SK-N-SH (cell line): Measurements from ENCODE around the gene EID3. TPM values are rescaled to one million over a fixed set of nuclear protein-coding genes. Genes with fewer than 3 reads are reported as not detected.

Experiments used
- CTCF ChIA-PET: fragments of 300-600, 350-600 bp; formaldehyde crosslinking; extraction: SDS; loops from one replicate; lab custom pipeline; 2021; lab: Yijun Ruan, JAX
- POLR2A ChIA-PET: fragments of 350-600 bp; sonication (Branson Sonifier 250); formaldehyde crosslinking; extraction: SDS; loops from one replicate; lab custom pipeline; 2020; ENCODE audit warnings: antibody characterized with exemption, inconsistent platforms; lab: Yijun Ruan, JAX
- DNase-seq: peaks from one replicate; pipeline ENCODE4 v3.0.0; 2012
- H2AFZ ChIP-seq: fragments of 200-600 bp; sonication (generic); 2 replicates; pipeline ENCODE4 v1.8.1; 2016; ENCODE audit warnings: antibody characterized with exemption, mild to moderate bottlenecking, low read depth
- H3F3A ChIP-seq: fragments of 200-600 bp; sonication (generic); replicated peaks from 2 replicates; pipeline ENCODE3; 2016; ENCODE audit warnings: antibody characterized with exemption, mild to moderate bottlenecking; ENCODE audit not compliant: insufficient read depth
- H3K27ac ChIP-seq, 2 experiments: fragments of 200-500 bp in 1 of 2; fragments of 200-600 bp in 1 of 2; sonication (Bioruptor generic) in 1 of 2; sonication (generic), shearing (Covaris generic) in 1 of 2; 2 replicates each; pipeline versions ENCODE4 v1.5.1 to v1.6.1; 2014 to 2016; ENCODE audit warnings: low read depth in 2 of 2, inconsistent platforms in 1 of 2, low read length in 1 of 2, mild to moderate bottlenecking in 1 of 2, mixed read lengths in 1 of 2
- H3K27me3 ChIP-seq: fragments of 200-600 bp; sonication (generic), shearing (Covaris generic); 2 replicates; pipeline ENCODE4 v1.6.1; 2016; ENCODE audit warnings: mixed run types; ENCODE audit not compliant: insufficient read depth
- H3K36me3 ChIP-seq, 2 experiments: fragments of 200-500 bp in 1 of 2; fragments of 200-600 bp in 1 of 2; sonication (Bioruptor generic) in 1 of 2; sonication (generic) in 1 of 2; replicated peaks in 1 of 2; 2 replicates each; pipeline versions ENCODE3 to v1.5.1; 2014 to 2016; ENCODE audit warnings: low read length in 1 of 2, mild to moderate bottlenecking in 1 of 2; ENCODE audit not compliant: insufficient read depth in 2 of 2, control insufficient read depth in 1 of 2
- H3K4me1 ChIP-seq, 2 experiments: fragments of 200-500 bp in 1 of 2; fragments of 200-600 bp in 1 of 2; sonication (Bioruptor generic) in 1 of 2; sonication (generic), shearing (Covaris generic) in 1 of 2; 2 replicates each; pipeline versions ENCODE4 v1.5.1 to v1.6.1; 2014 to 2016; ENCODE audit warnings: low read depth in 1 of 2, low read length in 1 of 2, mixed run types in 1 of 2; ENCODE audit not compliant: insufficient read depth in 2 of 2, control insufficient read depth in 1 of 2
- H3K4me2 ChIP-seq: fragments of 200-600 bp; sonication (generic), shearing (Covaris generic); 2 replicates; pipeline ENCODE4 v1.6.1; 2017; ENCODE audit warnings: mixed run types
- H3K4me3 ChIP-seq, 2 experiments: fragments of 200-500 bp in 1 of 2; fragments of 200-600 bp in 1 of 2; sonication (Bioruptor generic) in 1 of 2; sonication (generic), shearing (Covaris generic) in 1 of 2; 2 replicates each; pipeline versions ENCODE4 v1.5.1 to v1.8.1; 2014 to 2016; ENCODE audit warnings: low read depth in 2 of 2, inconsistent platforms in 1 of 2, low read length in 1 of 2, mild to moderate bottlenecking in 1 of 2, mixed read lengths in 1 of 2, moderate library complexity in 1 of 2
- H3K79me2 ChIP-seq: fragments of 200-600 bp; sonication (generic); 2 replicates; pipeline ENCODE4 v1.8.1; 2017; ENCODE audit warnings: mild to moderate bottlenecking; ENCODE audit not compliant: insufficient read depth
- H3K9ac ChIP-seq: fragments of 200-600 bp; sonication (generic); 2 replicates; pipeline ENCODE4 v1.6.1; 2017; ENCODE audit warnings: mixed run types
- H3K9me2 ChIP-seq: fragments of 200-600 bp; sonication (generic); 2 replicates; pipeline ENCODE4 v1.6.1; 2017; ENCODE audit warnings: mixed run types
- H3K9me3 ChIP-seq: fragments of 200-600 bp; sonication (generic); 2 replicates; pipeline ENCODE4 v1.6.1; 2017; ENCODE audit warnings: mixed run types, mild to moderate bottlenecking, moderate library complexity
- H4K20me1 ChIP-seq: fragments of 200-600 bp; sonication (generic); 2 replicates; pipeline ENCODE4 v1.6.1; 2017; ENCODE audit warnings: mild to moderate bottlenecking, mixed run types; ENCODE audit not compliant: insufficient read depth
- ELF1 ChIP-seq: IDR thresholded peaks from 2 replicates; pipeline ENCODE4 v1.4.0; 2012
- EP300 ChIP-seq, 2 experiments: IDR thresholded peaks; 2 replicates each; pipeline versions ENCODE4 v1.4.0 to v1.6.1; 2012; ENCODE audit warnings: borderline replicate concordance in 1 of 2, low read depth in 1 of 2, low read length in 1 of 2
- EZH2phosphoT487 ChIP-seq: fragments of 200-600 bp; sonication (generic); IDR thresholded peaks from 2 replicates; pipeline ENCODE4 v1.6.1; 2017; ENCODE audit warnings: low read depth, mixed run types, mild to moderate bottlenecking, antibody characterized with exemption, moderate library complexity, borderline replicate concordance
- FOSL2 ChIP-seq: IDR thresholded peaks from 2 replicates; pipeline ENCODE4 v1.4.0; 2012; ENCODE audit warnings: low read depth, mild to moderate bottlenecking, moderate library complexity, borderline replicate concordance
- FOXJ3 ChIP-seq: sonication (generic); formaldehyde crosslinking; IDR thresholded peaks from 2 replicates; pipeline ENCODE4 v1.5.1; 2020; ENCODE audit warnings: mild to moderate bottlenecking, missing genetic modification reagents
- FOXM1 ChIP-seq: IDR thresholded peaks from 2 replicates; pipeline ENCODE4 v1.4.0; 2012; ENCODE audit warnings: low read depth, mild to moderate bottlenecking
- GATA2 ChIP-seq: sonication (generic); formaldehyde crosslinking; IDR thresholded peaks from 2 replicates; pipeline ENCODE4 v1.5.0; 2020; ENCODE audit warnings: mild to moderate bottlenecking, missing genetic modification reagents
- NFIC ChIP-seq: IDR thresholded peaks from 2 replicates; pipeline ENCODE4 v1.4.0; 2012; ENCODE audit warnings: borderline replicate concordance
- SIN3A ChIP-seq: IDR thresholded peaks from 2 replicates; pipeline ENCODE4 v1.6.1; 2012; ENCODE audit warnings: low read depth, mild to moderate bottlenecking, low read length, moderate library complexity, borderline replicate concordance
- TCF12 ChIP-seq: IDR thresholded peaks from 2 replicates; pipeline ENCODE4 v1.4.0; 2012
- TEAD4 ChIP-seq: IDR thresholded peaks from 2 replicates; pipeline ENCODE4 v1.4.0; 2012; ENCODE audit warnings: mild to moderate bottlenecking, borderline replicate concordance; ENCODE audit not compliant: insufficient read depth
- YY1 ChIP-seq: IDR thresholded peaks from 2 replicates; pipeline ENCODE4 v1.4.0; 2012; ENCODE audit warnings: low read depth, mild to moderate bottlenecking
- WGBS: methylation state at CpG from one replicate; pipeline ENCODE4 v1.1.6; 2017; ENCODE audit warnings: low lambda C conversion rate; 5-methylcytosine and 5-hydroxymethylcytosine counted together
- polyA plus RNA-seq, 3 experiments: library from polyadenylated mRNA; depleted of rRNA; stranded (reverse); fragments of >200 nt; gene quantifications; 2 replicates each; pipeline ENCODE4 v1.2.3, GENCODE V29; 2012
- TF ChIP-seq, protein P1 (sequence below): IDR thresholded peaks from 2 replicates; pipeline ENCODE4 v1.6.1; 2012; ENCODE audit warnings: mild to moderate bottlenecking, low read depth, low read length, moderate library complexity
- TF ChIP-seq, protein P2 (sequence below): fragments of 150-350 bp; IDR thresholded peaks from 2 replicates; pipeline ENCODE4 v1.6.1; 2016; ENCODE audit warnings: mild to moderate bottlenecking, low read depth, low read length
- TF ChIP-seq, protein P3 (sequence below): fragments of 200-600 bp; sonication (generic); IDR thresholded peaks from 2 replicates; pipeline ENCODE4 v1.6.1; 2017; ENCODE audit warnings: antibody characterized with exemption, mild to moderate bottlenecking, moderate library complexity

EID3 gene
- polyA plus RNA-seq, 1 of the 3 experiments (the other 2 are of a cell fraction), result 0.92 TPM

DNA sequence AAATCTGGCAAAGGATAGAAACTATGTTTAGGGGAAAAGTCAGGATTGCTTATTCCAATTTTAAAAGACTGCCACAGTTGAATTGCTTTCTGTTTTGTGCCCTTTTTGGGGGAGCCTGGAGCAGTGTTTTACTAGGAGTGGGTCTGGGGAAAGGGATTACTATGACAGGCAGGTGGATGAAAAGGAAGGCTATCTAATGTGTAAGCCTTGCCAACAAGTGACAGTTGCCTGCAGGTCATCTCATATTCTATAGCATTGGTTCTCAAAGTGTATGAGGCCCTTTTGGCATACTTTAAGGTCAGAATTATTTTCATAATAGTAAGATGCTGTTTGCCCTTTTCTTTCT lies 4.1 kb downstream of the EID3 start (continued):
- TF ChIP-seq, protein P1, sequence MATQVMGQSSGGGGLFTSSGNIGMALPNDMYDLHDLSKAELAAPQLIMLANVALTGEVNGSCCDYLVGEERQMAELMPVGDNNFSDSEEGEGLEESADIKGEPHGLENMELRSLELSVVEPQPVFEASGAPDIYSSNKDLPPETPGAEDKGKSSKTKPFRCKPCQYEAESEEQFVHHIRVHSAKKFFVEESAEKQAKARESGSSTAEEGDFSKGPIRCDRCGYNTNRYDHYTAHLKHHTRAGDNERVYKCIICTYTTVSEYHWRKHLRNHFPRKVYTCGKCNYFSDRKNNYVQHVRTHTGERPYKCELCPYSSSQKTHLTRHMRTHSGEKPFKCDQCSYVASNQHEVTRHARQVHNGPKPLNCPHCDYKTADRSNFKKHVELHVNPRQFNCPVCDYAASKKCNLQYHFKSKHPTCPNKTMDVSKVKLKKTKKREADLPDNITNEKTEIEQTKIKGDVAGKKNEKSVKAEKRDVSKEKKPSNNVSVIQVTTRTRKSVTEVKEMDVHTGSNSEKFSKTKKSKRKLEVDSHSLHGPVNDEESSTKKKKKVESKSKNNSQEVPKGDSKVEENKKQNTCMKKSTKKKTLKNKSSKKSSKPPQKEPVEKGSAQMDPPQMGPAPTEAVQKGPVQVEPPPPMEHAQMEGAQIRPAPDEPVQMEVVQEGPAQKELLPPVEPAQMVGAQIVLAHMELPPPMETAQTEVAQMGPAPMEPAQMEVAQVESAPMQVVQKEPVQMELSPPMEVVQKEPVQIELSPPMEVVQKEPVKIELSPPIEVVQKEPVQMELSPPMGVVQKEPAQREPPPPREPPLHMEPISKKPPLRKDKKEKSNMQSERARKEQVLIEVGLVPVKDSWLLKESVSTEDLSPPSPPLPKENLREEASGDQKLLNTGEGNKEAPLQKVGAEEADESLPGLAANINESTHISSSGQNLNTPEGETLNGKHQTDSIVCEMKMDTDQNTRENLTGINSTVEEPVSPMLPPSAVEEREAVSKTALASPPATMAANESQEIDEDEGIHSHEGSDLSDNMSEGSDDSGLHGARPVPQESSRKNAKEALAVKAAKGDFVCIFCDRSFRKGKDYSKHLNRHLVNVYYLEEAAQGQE, result no peak

DNA sequence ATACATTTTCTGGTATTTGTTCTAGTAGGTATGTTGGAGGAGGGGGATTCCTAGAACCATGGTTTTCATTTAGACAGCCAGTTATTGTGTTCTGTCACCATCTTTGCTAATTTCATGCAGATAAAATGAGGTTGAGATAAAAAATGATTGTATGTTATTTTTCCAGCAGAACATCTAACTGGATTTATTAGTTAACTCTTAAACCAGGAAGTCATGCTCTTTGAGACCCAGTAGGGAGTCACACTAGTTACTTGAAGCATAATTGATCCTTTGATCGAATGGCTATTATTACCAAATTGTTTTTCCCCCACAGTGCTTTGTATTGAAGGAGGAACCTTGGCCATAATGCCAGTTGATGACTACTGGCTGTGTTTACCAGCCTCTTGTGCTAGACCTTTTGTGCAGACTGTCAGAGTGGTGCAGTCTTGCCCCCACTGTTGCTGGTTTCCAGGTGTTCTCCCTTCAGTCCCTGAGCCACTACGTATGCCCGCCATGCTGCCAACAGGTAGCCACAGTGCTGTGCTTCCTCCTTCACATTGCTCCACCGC lies 6.0 kb downstream of the EID3 start:
- CTCF ChIA-PET, result no interaction called here
- WGBS, result 72% methylated on average over 4 of the region's 4 CpGs

More for the DNA sequence above, 6.0 kb downstream of the EID3 start:
- H3F3A ChIP-seq, result peaks cover 5% of the 10 kb centered on the region
- no peak for TF ChIP-seq NFIC
- TF ChIP-seq EP300 (IDR thresholded peaks at IDR 0.05; ENCODE audit: borderline replicate concordance in 1 of 2, low read depth in 1 of 2, low read length in 1 of 2), result no peak
- no peak for TF ChIP-seq TEAD4
- TF ChIP-seq, protein P2, sequence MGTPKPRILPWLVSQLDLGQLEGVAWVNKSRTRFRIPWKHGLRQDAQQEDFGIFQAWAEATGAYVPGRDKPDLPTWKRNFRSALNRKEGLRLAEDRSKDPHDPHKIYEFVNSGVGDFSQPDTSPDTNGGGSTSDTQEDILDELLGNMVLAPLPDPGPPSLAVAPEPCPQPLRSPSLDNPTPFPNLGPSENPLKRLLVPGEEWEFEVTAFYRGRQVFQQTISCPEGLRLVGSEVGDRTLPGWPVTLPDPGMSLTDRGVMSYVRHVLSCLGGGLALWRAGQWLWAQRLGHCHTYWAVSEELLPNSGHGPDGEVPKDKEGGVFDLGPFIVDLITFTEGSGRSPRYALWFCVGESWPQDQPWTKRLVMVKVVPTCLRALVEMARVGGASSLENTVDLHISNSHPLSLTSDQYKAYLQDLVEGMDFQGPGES, result no peak
- TF ChIP-seq, protein P3, sequence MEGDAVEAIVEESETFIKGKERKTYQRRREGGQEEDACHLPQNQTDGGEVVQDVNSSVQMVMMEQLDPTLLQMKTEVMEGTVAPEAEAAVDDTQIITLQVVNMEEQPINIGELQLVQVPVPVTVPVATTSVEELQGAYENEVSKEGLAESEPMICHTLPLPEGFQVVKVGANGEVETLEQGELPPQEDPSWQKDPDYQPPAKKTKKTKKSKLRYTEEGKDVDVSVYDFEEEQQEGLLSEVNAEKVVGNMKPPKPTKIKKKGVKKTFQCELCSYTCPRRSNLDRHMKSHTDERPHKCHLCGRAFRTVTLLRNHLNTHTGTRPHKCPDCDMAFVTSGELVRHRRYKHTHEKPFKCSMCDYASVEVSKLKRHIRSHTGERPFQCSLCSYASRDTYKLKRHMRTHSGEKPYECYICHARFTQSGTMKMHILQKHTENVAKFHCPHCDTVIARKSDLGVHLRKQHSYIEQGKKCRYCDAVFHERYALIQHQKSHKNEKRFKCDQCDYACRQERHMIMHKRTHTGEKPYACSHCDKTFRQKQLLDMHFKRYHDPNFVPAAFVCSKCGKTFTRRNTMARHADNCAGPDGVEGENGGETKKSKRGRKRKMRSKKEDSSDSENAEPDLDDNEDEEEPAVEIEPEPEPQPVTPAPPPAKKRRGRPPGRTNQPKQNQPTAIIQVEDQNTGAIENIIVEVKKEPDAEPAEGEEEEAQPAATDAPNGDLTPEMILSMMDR, result no peak
- TF ChIP-seq GATA2 (CRISPR knock-in tag), result no peak
- no peak for TF ChIP-seq ELF1
- TF ChIP-seq EZH2phosphoT487, result no peak
- TF ChIP-seq FOXM1, result no peak
- no peak for TF ChIP-seq YY1
- TF ChIP-seq FOXJ3 (CRISPR knock-in tag), result no peak
- TF ChIP-seq SIN3A, result no peak
- TF ChIP-seq FOSL2, result no peak
- no peak for TF ChIP-seq TCF12
- TF ChIP-seq, all 33 proteins: peak for 0
- Histone ChIP-seq H3K36me3 (peaks cover 46 to 70% of the 10 kb centered on the region in 2 experiments), H3K4me1 (peaks cover 2 to 15% of the 10 kb centered on the region in 2 experiments; a peak in 3 of 4 replicates), H2AFZ (no peak overlapping the region), H3K4me3 (no peak overlapping the region), H3K27ac (no peak overlapping the region), H3K9ac (no peak overlapping the region), H3K79me2 (peaks cover 99% of the 10 kb centered on the region), H3K27me3 (no peaks in the 10 kb centered on the region), H3K4me2 (no peak overlapping the region), H4K20me1 (peaks cover 58% of the 10 kb centered on the region), H3K9me3 (no peaks in the 10 kb centered on the region), H3K9me2 (no peaks in the 10 kb centered on the region)
- POLR2A ChIA-PET, result no interaction called here
- no peak for DNase-seq
